B cell (primary cell): Measurements from ENCODE around the gene ELANE. TPM values are rescaled to one million over a fixed set of nuclear protein-coding genes. Genes with fewer than 3 reads are reported as not detected.
A peak's percentile ranks its signal among the peaks of the same experiment; 100 is the strongest.

Source experiments
- ATAC-seq: fragments of 200-7000 bp; cut with Tn5 transposase; one replicate; pipeline ENCODE4 v1.10.0; 2021; ENCODE audit warnings: low read depth, mild to moderate bottlenecking, moderate number of reproducible peaks, moderate library complexity
- CTCF ChIA-PET: fragments of 350-600 bp; sonication (Branson Sonifier 250); formaldehyde crosslinking; loops from one replicate; lab custom pipeline; 2021; ENCODE audit warnings: antibody characterized with exemption, inconsistent platforms; lab: Charles Lee
- POLR2A ChIA-PET: fragments of 350-600 bp; sonication (Branson Sonifier 250); formaldehyde crosslinking; loops from one replicate; lab custom pipeline; 2021; ENCODE audit warnings: antibody characterized with exemption; lab: Charles Lee
- DNase-seq: peaks from one replicate; pipeline ENCODE4 v3.0.0; 2013
- H2AFZ ChIP-seq: 2 replicates; pipeline ENCODE4 v1.6.1; 2012; ENCODE audit warnings: mild to moderate bottlenecking, low read depth, low read length; ENCODE audit not compliant: insufficient read depth, poor library complexity, severe bottlenecking
- H3K27ac ChIP-seq, 2 donors: 1 replicate in 1 of 2; 2 replicates in 1 of 2; pipeline ENCODE4 v1.5.1; 2012 to 2013; ENCODE audit warnings: low read length in 2 of 2, mild to moderate bottlenecking in 2 of 2, moderate library complexity in 1 of 2
- H3K27me3 ChIP-seq, 4 experiments: fragments of 200-600 bp in 1 of 4; sonication (generic) in 1 of 4; replicated peaks in 1 of 4; 1 replicate in 2 of 4; 2 replicates in 2 of 4; pipeline versions ENCODE4 v1.6.1 to v1.7.0; 2013 to 2016; ENCODE audit warnings: low read length in 3 of 4, mild to moderate bottlenecking in 2 of 4, mixed read lengths in 1 of 4, moderate library complexity in 1 of 4; ENCODE audit not compliant: insufficient read depth in 4 of 4, control insufficient read depth in 3 of 4; ENCODE audit errors: control extremely low read depth in 1 of 4
- H3K36me3 ChIP-seq, 2 experiments: replicated peaks in 1 of 2; 1 replicate in 1 of 2; 2 replicates in 1 of 2; pipeline versions ENCODE4 v1.6.1 to v1.7.1; 2013; ENCODE audit warnings: low read length in 1 of 2; ENCODE audit not compliant: insufficient read depth in 2 of 2, control insufficient read depth in 1 of 2; ENCODE audit errors: control extremely low read depth in 1 of 2, extremely low read depth in 1 of 2
- H3K4me1 ChIP-seq, 2 donors: fragments of 200-600 bp in 1 of 2; sonication (generic) in 1 of 2; 1 replicate in 1 of 2; 2 replicates in 1 of 2; pipeline versions ENCODE4 v1.5.1 to v1.6.1; 2013 to 2017; ENCODE audit warnings: low read length in 2 of 2; ENCODE audit not compliant: control insufficient read depth in 2 of 2, insufficient read depth in 2 of 2
- H3K4me2 ChIP-seq: replicated peaks from 2 replicates; pipeline ENCODE3; 2012; ENCODE audit warnings: mild to moderate bottlenecking, low read depth, low read length; ENCODE audit not compliant: poor library complexity, severe bottlenecking
- H3K4me3 ChIP-seq, 5 experiments: fragments of 200-600 bp in 1 of 5; sonication (generic) in 1 of 5; 1 replicate in 3 of 5; 2 replicates in 2 of 5; pipeline versions ENCODE4 v1.5.1 to v1.7.0; 2011 to 2016; ENCODE audit warnings: low read length in 4 of 5, mild to moderate bottlenecking in 4 of 5, low read depth in 2 of 5, control low read depth in 1 of 5, moderate library complexity in 1 of 5; ENCODE audit not compliant: insufficient read depth in 1 of 5; ENCODE audit errors: control extremely low read depth in 1 of 5, extremely low read depth in 1 of 5
- H3K79me2 ChIP-seq: fragments of 200-600 bp; sonication (generic); one replicate; pipeline ENCODE4 v1.6.0; 2016; ENCODE audit warnings: low read length; ENCODE audit not compliant: control insufficient read depth, insufficient read depth
- H3K9ac ChIP-seq: fragments of 200-600 bp; sonication (generic); 2 replicates; pipeline ENCODE4 v1.6.1; 2017; ENCODE audit warnings: mild to moderate bottlenecking, low read length, moderate library complexity
- H3K9me3 ChIP-seq, 3 donors: one replicate each; pipeline versions ENCODE4 v1.6.1 to v1.7.1; 2013; ENCODE audit warnings: low read length in 2 of 3; ENCODE audit not compliant: control insufficient read depth in 2 of 3, insufficient read depth in 1 of 3; ENCODE audit errors: control extremely low read depth in 1 of 3
- H4K20me1 ChIP-seq: 2 replicates; pipeline ENCODE4 v1.6.0; 2012; ENCODE audit warnings: mild to moderate bottlenecking, low read length; ENCODE audit not compliant: insufficient read depth, control insufficient read depth, poor library complexity, severe bottlenecking
- H3K27ac Mint-ChIP-seq: one replicate; pipeline ENCODE4 v1.8.0; 2021; ENCODE audit warnings: mixed read lengths
- H3K27me3 Mint-ChIP-seq: one replicate; pipeline ENCODE4 v1.8.0; 2021; ENCODE audit warnings: mixed read lengths
- H3K4me1 Mint-ChIP-seq: one replicate; pipeline ENCODE4 v1.8.0; 2021; ENCODE audit warnings: mixed read lengths
- H3K4me3 Mint-ChIP-seq: one replicate; pipeline ENCODE4 v1.8.0; 2021; ENCODE audit warnings: mixed read lengths
- H3K9me3 Mint-ChIP-seq: one replicate; pipeline ENCODE4 v1.8.0; 2022; ENCODE audit warnings: mixed read lengths; ENCODE audit not compliant: insufficient read depth
- EZH2 ChIP-seq: IDR thresholded peaks from 2 replicates; pipeline ENCODE4 v1.6.1; 2012; ENCODE audit warnings: borderline replicate concordance, low read depth, mild to moderate bottlenecking, moderate library complexity, low read length; ENCODE audit not compliant: insufficient read depth, poor library complexity, severe bottlenecking
- WGBS: methylation state at CpG from one replicate; pipeline ENCODE4 v1.1.5; 2013; ENCODE audit warnings: missing lambda C conversion rate; ENCODE audit not compliant: insufficient coverage; 5-methylcytosine and 5-hydroxymethylcytosine counted together
- intact Hi-C: fragments of 100-400 bp; cut with micrococcal nuclease; formaldehyde crosslinking; loops from one replicate; pipeline ENCODE4 v1.10.0; 2022
- polyA plus RNA-seq: library from polyadenylated mRNA; depleted of rRNA; stranded (reverse); fragments of >200 nt; gene quantifications from 2 replicates; pipeline ENCODE4 v1.2.3, GENCODE V29; 2012
- total RNA-seq, 2 donors: library from RNA; stranded (reverse); fragments of 120-200 nt in 1 of 2; gene quantifications; 1 replicate in 1 of 2; 2 replicates in 1 of 2; pipeline versions ENCODE4 v1.2.3 to v1.2.4, GENCODE V29; 2013 to 2022
- TF ChIP-seq, protein P1 (sequence below): fragments of 200-600 bp; IDR thresholded peaks from one replicate; pipeline ENCODE4 v1.8.0; 2022; ENCODE audit warnings: antibody characterized with exemption, mild to moderate bottlenecking

ELANE gene
- total and polyA plus RNA-seq, 2 donors (not counting 1 experiment from before 2014, with no cell fraction given): 0.18 TPM; not detected in 1

DNA sequence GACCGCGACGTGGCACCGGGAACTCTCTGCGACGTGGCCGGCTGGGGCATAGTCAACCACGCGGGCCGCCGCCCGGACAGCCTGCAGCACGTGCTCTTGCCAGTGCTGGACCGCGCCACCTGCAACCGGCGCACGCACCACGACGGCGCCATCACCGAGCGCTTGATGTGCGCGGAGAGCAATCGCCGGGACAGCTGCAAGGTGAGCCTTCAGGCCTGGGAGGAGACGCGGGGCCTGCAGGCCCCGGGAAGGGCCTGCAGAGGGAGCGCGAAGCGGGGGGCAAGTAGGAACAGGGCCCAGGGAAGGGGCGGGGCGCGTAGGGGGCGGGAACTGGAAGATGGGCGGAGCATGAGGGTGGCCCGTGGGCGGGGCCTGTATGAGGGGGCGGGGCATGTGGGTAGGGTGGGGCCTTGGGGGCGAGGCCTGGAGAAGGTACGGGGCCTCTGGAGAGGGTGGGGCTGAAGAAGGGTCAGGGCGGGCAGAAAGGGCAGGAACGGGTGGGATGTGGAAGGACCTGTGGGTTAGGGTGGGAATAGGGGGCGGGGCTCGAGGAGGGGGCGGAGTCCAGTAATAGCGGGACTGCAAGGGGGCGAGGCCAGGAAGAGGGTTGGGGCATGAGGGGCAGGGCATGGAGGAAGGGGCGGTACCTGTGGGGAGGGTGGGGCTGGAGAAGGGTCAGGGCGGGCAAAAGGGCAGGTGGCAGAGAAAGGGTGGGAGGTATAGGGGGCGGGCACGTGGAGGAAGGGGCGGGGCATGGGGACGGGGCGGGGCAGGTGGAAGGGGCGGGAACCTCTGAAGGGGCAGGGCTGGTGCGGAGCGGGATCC lies 9.9 kb downstream of the ELANE start:
- peaks cover 0 to 38% (median 8%) of the 10 kb centered on the region in 4 experiments for H3K27me3 ChIP-seq
- H3K27ac ChIP-seq: no peak overlapping the region
- Mint-ChIP-seq H3K9me3 (no peaks in the 10 kb centered on the region), H3K27me3 (peaks cover 7% of the 10 kb centered on the region), H3K27ac (no peak overlapping the region), H3K4me3 (peak overlapping the region; percentile 16), H3K4me1 (peaks cover 19% of the 10 kb centered on the region)
- H3K36me3 ChIP-seq: no peaks in the 10 kb centered on the region
- H3K9me3 ChIP-seq: peaks cover 0 to 40% (median 0%) of the 10 kb centered on the region in 3 donors
- no peaks in the 10 kb centered on the region for H3K79me2 ChIP-seq
- ChIA-PET POLR2A (interaction anchor here (1.1 to 3.1 kb wide), 3 partner anchors 31 to 58 kb away, joined by 5 to 23 read pairs (median 15); partner anchors contain the start of genes MED16 and RNU6-9), CTCF (interaction anchor here (1.0 to 3.0 kb wide), 5 partner anchors 17 to 122 kb away, joined by 3 to 67 read pairs (median 30); partner anchors contain the start of genes MED16, RNU6-9 and WDR18)
- peak overlapping the region; percentile 77 for H3K4me2 ChIP-seq
- no peak overlapping the region for H3K4me3 ChIP-seq
- no peak overlapping the region for H3K9ac ChIP-seq
- no peak overlapping the region for H2AFZ ChIP-seq
- peak; percentile 20 for ATAC-seq
- TF ChIP-seq EZH2: no peak
- TF ChIP-seq, protein P1, sequence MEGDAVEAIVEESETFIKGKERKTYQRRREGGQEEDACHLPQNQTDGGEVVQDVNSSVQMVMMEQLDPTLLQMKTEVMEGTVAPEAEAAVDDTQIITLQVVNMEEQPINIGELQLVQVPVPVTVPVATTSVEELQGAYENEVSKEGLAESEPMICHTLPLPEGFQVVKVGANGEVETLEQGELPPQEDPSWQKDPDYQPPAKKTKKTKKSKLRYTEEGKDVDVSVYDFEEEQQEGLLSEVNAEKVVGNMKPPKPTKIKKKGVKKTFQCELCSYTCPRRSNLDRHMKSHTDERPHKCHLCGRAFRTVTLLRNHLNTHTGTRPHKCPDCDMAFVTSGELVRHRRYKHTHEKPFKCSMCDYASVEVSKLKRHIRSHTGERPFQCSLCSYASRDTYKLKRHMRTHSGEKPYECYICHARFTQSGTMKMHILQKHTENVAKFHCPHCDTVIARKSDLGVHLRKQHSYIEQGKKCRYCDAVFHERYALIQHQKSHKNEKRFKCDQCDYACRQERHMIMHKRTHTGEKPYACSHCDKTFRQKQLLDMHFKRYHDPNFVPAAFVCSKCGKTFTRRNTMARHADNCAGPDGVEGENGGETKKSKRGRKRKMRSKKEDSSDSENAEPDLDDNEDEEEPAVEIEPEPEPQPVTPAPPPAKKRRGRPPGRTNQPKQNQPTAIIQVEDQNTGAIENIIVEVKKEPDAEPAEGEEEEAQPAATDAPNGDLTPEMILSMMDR: no peak
- no peaks in the 10 kb centered on the region for H4K20me1 ChIP-seq
- peaks cover 29 to 51% of the 10 kb centered on the region in 2 donors for H3K4me1 ChIP-seq
- DNase-seq: peak; percentile 65
- intact Hi-C loops: loop anchor here (2.0 kb wide), 2 partner anchors 31 to 121 kb away; partner anchors contain the start of genes MED16 and RNU6-9
- 29% methylated on average over 43 of the region's 60 CpGs for WGBS
